GM20000 (cell line): ENCODE data around the gene PPP1CA.

Experiments used
- DNase-seq: peaks from one replicate; pipeline ENCODE4 v3.0.0; 2012; ENCODE audit warnings: low spot score
- CTCF ChIP-seq: IDR thresholded peaks from 2 replicates; pipeline ENCODE4 v1.5.1; 2012; ENCODE audit warnings: mild to moderate bottlenecking, control low read depth; ENCODE audit errors: extremely low read depth, missing control alignments

Gene PPP1CA

DNA sequence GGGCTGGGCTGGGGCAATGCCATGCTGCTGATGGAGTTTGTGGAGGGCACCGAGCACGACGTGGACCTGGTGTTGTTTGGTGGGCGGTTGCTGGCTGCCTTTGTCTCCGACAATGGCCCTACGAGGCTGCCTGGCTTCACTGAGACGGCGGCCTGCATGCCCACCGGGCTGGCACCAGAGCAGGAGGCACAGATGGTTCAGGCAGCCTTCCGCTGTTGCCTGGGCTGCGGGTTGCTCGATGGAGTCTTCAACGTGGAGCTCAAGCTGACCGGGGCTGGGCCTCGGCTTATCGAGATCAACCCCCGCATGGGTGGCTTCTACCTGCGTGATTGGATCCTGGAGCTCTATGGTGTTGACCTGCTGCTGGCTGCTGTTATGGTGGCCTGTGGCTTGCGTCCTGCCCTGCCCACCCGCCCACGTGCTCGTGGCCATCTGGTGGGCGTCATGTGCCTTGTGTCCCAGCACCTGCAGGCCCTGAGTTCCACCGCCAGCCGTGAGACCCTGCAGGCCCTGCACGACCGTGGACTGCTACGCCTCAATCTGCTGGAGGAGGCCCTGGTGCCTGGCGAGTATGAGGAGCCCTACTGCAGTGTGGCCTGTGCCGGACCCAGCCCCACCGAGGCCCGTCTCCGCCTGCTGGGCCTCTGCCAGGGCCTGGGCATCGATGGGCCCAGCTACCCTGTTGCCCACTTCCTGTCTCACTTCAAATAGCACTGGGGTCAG, 22.4 kb upstream of the PPP1CA start:
- TF ChIP-seq CTCF: no peak

DNA sequence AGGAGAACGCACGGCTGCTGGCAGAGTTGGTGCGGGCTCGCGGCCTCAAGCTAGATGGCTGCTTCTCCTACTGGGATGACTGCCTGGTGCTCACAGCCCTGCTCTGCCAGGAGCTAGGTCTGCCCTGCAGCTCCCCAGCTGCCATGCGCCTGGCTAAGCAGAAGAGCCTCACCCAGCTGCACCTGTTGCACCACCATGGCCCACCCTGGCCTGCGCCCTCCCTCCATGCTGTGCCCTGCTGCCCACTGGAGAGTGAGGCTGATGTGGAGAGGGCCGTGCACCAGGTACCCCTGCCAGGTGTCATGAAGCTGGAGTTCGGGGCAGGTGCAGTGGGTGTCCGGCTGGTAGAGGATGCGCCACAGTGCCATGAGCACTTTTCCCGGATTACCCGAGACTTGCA, 21.8 kb upstream of the PPP1CA start:
- TF ChIP-seq CTCF: no peak

More for the DNA sequence above, 22.4 kb upstream of the PPP1CA start:
- DNase-seq: no peak

DNA sequence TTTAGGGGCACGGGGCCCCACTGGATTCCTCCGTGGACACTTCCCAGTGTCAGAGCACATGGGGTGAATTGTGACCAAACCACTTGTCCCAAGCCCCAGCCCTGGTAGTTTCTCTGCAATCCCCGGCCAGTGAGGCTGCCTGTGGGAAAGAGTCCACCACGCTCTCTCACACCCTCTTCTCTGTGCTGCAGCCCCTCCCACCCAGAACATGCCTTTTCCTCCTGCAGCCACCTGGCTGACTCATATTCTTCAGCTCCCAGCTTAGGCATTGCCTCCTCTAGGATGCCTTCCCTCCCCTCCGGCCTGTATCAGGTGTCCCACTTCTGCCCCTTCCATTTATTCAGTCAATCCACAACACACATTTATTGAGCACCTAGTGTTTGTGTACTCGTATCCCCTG, 21.2 kb upstream of the PPP1CA start:
- TF ChIP-seq CTCF: no peak
- no peak for DNase-seq

More for the DNA sequence above, 21.8 kb upstream of the PPP1CA start:
- DNase-seq: no peak

DNA sequence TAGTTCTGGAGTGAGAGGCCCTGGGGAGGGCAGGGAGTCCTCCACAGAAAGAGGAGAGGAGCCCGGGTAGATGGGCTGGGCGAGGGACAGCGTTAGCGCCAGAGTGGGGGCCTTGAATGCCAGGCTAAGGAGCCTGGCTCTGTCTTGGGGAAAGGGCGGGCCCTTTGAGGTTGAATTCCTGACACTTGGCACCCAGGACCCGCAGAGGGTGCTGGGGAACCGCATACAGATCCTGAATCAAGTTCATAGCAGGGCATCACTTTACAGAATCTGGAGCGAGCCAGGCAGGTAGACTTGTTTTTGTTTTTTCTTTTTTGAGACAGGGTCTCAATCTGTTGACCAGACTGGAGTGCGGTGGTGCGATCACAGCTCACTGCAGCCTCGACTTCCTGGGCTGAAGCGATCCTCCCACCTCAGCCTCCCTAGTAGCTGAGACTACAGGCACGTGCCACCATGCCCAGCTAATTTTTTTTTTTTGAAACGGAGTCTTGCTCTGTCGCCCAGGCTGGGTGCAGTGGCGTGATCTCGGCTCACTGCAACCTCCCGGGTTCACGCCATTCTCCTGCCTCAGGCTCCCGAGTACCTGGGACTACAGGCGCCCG, 19.9 kb upstream of the PPP1CA start:
- no peak for DNase-seq
- TF ChIP-seq CTCF: no peak

DNA sequence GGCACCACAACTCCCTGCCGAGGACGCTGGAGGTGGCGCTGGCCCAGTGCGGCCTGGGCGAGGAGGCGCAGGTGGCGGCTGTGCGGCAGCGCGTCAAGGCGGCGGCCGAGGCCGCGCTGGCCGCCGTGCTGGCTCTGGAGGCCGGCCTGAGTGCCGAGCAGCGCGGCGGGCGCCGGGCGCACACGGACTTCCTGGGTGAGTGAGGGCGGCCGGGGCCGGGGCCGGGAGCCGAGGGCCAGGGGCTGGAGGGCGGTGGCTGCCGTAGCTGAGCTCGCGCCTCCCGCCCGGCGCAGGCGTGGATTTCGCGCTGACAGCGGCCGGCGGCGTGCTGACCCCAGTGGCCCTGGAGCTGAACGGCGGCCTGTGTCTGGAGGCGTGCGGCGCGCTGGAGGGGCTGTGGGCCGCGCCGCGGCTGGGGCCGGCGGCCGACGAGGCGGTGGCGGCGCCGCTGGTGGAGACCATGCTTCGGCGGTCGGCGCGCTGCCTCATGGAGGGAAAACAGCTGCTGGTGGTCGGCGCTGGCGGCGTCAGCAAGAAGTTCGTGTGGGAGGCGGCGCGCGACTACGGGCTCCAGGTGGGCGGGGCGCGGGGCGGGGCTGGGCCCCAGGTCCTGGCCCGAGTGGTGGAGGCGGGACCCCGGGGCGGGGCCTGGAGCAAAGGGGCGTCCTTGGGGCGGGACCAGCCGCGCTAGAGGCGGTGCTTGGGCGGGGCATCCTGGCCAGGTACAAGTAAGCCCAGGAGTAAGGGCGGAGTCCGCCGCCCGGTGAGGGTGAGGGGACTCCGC, 19.2 kb upstream of the PPP1CA start:
- no peak for TF ChIP-seq CTCF
- DNase-seq: peak; percentile 100

- TF ChIP-seq CTCF: no peak
- no peak for DNase-seq
Measured at GRCh38 chr11:67420147-67420645, 18.5 kb upstream of the PPP1CA start.
